ENCODE results near the gene CRTC1. TPM values are rescaled to one million over a fixed set of nuclear protein-coding genes. Genes with fewer than 3 reads are reported as not detected.

Gene CRTC1
- total RNA-seq, 1 donor from 2014 or later: 7.2 TPM

- Mint-ChIP-seq H3K4me1 (peaks cover 34% of the 10 kb centered on the region), H3K27me3 (peaks cover 9% of the 10 kb centered on the region), H3K4me3 (peak within 1 kb of the TSS; percentile 98), H3K9me3 (no peaks in the 10 kb centered on the region), H3K36me3 (ENCODE audit: low read depth) (peaks cover 33% of the 10 kb centered on the region), H3K27ac (peak within 1 kb of the TSS; percentile 95)
- peak; percentile 99 for DNase-seq
- intact Hi-C loops (cut with micrococcal nuclease): loop anchor here (1.0 to 5.0 kb wide), 2 partner anchors 88 to 201 kb away; partner anchors contain the start of genes ARMC6, COPE, DDX49 and SUGP2
Observed at GRCh38 chr19:18831524-18832305, 148.2 kb downstream of the CRTC1 start, which contains the start of gene UPF1. TSS of gene UPF1 (plus strand) at chr19:18831959. CDS start at chr19:18832210, 251 bp downstream.

Other genes starting within 250 kb of the CRTC1 start
- 9.9 and 10.9 TPM in 2 replicates for gene ISYNA1, start 245.5 kb upstream of the CRTC1 start, total RNA-seq
- gene ELL, start 161.6 kb upstream of the CRTC1 start, total RNA-seq: 25.5 and 27.8 TPM in 2 replicates
- gene FKBP8, start 140.1 kb upstream of the CRTC1 start, total RNA-seq: 170 and 173 TPM in 2 replicates
- gene KXD1, start 125.8 kb upstream of the CRTC1 start, total RNA-seq: 124 and 134 TPM in 2 replicates
- 1,581 and 1,604 TPM in 2 replicates for gene UBA52, start 111.8 kb upstream of the CRTC1 start, total RNA-seq
- gene REX1BD, start 94.9 kb upstream of the CRTC1 start, total RNA-seq: 130 and 138 TPM in 2 replicates
- not detected in 2 replicates for gene CRLF1, start 76.9 kb upstream of the CRTC1 start, total RNA-seq
- not detected in 2 replicates for gene TMEM59L, start 70.8 kb upstream of the CRTC1 start, total RNA-seq
- 12.1 and 14.0 TPM in 2 replicates for gene KLHL26, start 46.7 kb upstream of the CRTC1 start, total RNA-seq
- gene COMP, start 107.6 kb downstream of the CRTC1 start, total RNA-seq: not detected in 2 replicates
- 97.6 and 110 TPM in 2 replicates for gene UPF1, start 148.3 kb downstream of the CRTC1 start, total RNA-seq
- 0.14 and 0.23 TPM in 2 replicates for gene CERS1, start 212.5 kb downstream of the CRTC1 start, total RNA-seq
- gene COPE, start 235.7 kb downstream of the CRTC1 start, total RNA-seq: 206 and 231 TPM in 2 replicates
- gene DDX49, start 236.0 kb downstream of the CRTC1 start, total RNA-seq: 93.2 and 94.9 TPM in 2 replicates